Measurements from ENCODE around the gene ITCH.

- TF ChIP-seq CTCF (IDR thresholded peaks at IDR 0.05): no peak
- TF ChIP-seq POLR2A (IDR thresholded peaks at IDR 0.05): no peak
These were observed 169.2 kb downstream of the ITCH start for GRCh38 chr20:34532320-34532719.
